ENCODE data around the gene ZDHHC19.
"Not testable (repeated sequence)": the region's sequence is repeated elsewhere in the genome, so short reads cannot be mapped to it uniquely, and the experiment has no call there.

ZDHHC19 gene, protein sequence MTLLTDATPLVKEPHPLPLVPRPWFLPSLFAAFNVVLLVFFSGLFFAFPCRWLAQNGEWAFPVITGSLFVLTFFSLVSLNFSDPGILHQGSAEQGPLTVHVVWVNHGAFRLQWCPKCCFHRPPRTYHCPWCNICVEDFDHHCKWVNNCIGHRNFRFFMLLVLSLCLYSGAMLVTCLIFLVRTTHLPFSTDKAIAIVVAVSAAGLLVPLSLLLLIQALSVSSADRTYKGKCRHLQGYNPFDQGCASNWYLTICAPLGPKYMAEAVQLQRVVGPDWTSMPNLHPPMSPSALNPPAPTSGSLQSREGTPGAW
- 0 reads per million in 3 experiments for total RNA-seq

DNA sequence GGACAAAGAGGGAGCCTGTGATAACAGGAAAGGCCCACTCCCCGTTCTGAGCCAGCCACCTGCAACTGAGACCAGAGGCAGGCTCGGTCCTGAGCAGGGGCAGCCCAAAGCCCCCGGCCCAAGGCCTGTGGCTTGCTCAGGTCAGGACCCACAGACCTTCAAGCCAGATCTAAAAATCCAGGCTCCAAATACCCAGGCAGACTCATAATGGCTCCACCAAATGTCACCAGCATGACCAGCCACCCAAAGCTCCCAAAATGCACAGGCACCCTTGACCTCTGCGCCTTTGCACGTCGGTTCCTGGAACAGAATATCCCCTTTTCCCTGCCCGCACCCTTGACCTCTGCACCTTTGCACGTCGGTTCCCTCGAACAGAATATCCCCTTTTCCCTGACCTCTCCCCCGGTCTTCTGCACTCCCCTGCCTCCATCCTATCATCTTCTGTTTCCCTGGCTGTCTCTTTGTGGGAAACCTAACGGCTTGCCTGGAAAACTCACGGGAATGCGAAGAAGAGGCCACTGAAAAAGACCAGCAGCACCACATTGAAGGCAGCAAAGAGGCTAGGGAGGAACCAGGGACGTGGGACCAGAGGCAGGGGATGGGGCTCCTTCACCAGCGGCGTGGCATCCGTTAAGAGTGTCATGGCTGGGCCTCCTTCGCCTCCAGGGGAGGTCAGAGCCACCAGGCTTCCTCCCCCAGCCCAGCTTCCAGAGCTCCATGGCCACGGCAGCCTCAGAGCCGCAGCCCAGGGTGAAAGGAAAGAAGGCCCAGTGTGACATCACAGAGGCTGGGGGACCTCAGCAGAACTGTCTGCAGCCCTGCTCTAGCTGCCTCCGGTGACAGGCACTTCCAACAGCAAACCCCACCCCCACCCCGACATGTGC, at the start of gene ZDHHC19:
Gene ZDHHC19 (minus strand): TSS at position 728 of the 884 bp plus-strand sequence. CDS start 85 bp downstream, at position 643.
- no peak for DNase-seq

DNA sequence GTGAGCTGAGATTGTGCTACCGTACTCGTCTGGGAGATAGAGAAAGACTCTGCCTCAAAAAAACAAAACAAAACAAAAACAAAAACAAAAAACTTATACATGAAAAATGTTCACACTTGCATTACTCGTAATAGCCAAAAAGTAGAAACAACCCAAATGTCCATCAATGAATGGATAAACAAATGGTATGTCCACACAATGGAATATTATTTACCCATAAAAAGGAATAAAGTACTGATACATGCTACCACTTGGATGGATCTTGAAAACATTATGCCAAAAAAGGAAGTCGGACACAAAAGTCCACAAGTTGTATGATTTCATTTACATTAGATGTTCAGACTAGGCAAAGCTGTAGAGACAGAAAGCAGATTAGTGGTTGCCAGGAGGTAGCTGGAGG, 49.6 kb upstream of the ZDHHC19 start:
- no peak for DNase-seq

DNA sequence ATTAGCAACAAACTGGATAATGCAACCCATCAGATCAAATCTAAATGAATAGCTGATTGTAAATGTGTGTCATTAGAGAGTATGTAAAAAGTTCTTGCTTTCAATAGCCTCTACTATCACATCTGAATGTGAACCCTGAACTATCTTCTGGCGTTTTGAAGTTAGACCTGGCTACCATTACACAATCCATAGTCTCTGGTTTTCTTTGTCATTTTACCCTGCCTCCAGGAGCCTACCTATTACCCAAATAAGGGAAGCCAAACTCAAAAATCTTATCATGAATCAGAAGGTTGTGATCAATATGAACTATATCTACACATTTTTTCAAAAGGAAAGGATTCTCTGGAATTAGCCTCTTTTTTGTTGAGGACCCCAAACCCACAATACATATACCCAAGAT, 44.6 kb upstream of the ZDHHC19 start:
- no peak for DNase-seq

DNA sequence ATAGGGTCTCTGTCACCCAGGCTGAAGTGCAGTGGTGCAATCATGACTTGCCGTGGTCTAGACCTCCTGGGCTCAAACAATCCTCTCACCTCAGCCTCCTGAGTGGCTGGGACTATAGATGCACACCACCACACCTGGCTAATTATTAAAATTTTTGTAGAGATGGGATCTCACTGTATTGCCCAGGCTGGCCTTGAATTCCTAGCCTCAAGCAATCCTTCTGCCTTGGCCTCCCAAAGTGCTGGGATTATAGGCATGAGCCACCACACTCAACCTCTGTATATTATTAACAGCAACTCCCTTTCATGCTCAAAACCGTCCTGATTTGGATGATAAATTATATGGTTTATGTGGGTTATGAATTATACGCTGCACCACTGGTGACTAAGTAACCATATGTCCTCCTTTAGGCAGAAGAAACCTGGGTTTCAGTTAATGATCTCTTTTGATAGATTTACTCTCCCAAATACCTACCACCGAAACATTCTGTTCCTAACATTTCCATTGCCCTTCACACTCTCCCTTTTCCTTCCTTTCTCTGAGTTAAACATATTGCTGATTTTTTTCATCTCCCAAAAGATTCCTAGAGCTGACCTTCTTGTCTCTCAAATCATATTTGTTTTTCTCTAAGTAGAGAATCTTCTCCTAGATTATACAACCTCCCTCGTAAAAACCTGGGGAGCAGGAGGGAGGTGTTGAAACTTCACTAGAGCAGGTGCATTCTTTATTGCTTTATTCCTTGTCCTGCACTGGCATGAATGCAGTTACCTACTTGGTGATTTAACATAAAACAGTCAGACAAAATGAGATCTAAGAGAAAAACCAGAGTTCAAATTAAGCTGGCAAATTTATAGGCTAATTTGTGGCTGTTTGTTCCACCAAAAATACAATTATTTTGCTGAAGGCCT, 43.4 kb upstream of the ZDHHC19 start:
- DNase-seq: no peak

DNA sequence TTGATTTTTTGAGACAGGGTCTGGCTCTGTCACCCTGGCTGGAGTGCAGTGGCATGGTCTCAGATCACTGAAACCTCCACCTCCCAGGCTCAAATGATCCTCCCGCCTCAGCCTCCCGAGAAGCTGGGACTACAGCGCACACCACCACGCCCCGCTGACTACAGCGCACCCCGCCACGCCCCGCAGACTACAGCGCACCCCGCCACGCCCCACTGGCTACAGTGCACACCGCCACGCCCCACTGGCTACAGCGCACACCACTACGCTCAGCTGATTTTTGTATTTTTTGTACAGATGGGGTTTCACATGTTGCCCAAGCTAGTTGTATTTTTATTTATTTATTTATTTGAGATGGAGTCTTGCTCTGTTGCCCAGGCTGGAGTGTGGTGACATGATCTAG, 40.7 kb upstream of the ZDHHC19 start:
- no peak for DNase-seq

DNA sequence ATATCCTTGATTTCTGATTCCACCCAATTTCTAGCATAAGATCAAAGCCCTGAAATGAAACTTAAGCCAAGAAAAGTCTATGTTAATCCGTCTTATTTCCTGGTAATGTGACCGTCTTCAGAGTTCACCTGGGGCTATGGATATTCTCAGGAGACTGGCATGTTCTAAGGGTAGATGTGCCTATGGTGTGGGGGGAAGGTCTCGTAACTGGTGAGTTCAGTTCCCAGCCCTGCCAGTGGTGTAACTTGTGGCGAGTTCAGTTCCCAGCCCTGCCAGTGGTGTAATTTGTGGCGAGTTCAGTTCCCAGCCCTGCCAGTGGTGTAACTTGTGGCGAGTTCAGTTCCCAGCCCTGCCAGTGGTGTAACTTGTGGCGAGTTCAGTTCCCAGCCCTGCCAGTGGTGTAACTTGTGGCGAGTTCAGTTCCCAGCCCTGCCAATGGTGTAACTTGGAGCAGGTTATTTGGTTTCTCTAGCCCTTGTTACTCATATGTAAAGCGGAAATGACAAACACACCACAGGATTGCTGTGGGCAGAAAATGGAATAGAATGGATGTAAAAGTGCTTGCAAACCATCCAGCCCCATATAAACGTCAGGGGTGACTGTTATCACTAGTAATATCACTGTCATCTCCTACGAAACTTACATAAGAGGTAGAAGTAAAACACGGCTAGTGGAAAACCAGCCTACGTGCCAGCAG, 35.6 kb upstream of the ZDHHC19 start:
- DNase-seq: peak; percentile 45

DNA sequence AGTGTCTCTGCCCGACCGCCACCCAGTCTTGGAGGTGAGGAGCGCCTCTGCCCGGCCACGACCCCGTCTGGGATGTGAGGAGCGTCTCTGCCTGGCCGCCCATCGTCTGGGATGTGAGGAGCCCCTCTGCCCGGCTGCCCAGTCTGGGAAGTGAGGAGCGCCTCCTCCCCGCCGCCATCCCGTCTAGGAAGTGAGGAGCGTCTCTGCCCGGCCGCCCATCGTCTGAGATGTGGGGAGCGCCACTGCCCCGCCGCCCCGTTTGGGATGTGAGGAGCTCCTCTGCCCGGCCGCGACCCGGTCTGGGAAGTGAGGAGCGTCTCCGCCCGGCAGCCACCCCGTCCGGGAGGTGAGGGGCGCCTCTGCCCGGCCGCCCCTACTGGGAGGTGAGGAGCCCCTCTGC, 33.0 kb upstream of the ZDHHC19 start:
- DNase-seq: not testable (repeated sequence)

DNA sequence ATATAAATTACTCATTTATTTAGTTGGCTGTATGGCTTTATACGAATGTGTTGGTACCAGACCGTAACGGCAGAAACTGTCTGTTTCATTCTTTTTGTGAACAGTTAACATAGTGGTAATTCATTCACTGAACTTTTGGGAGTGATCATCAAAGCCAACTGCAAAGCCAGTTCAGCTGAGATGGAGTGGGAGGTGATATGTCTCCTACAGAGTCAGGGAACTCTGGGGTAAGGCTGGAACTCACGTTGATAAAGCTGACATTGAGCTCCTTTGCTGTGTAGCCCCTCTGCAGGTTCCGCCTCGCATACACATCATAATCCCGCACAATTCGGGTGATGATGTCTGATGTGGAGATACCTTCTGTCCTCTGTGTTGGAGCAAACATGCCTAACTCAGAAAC, 30.5 kb upstream of the ZDHHC19 start:
- no peak for DNase-seq

DNA sequence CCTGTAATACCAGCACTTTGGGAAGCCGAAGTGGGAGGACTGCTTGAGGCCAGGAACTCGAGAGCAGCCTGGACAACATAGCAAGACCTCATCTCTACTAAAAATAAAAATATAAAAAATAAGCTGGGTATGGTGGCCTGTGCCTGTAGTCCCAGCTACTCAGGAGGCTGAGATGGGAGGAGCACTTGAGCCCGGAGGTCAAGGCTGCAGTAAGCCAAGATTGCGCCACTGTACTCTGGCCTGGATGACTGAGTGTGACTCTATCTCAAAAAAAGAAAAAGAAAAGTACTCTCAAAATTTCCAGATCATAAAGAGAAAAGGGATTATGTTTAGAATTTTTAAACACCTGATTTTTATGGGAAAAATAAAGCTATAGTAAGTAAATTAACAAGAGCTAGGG, 29.2 kb upstream of the ZDHHC19 start:
- DNase-seq: no peak

DNA sequence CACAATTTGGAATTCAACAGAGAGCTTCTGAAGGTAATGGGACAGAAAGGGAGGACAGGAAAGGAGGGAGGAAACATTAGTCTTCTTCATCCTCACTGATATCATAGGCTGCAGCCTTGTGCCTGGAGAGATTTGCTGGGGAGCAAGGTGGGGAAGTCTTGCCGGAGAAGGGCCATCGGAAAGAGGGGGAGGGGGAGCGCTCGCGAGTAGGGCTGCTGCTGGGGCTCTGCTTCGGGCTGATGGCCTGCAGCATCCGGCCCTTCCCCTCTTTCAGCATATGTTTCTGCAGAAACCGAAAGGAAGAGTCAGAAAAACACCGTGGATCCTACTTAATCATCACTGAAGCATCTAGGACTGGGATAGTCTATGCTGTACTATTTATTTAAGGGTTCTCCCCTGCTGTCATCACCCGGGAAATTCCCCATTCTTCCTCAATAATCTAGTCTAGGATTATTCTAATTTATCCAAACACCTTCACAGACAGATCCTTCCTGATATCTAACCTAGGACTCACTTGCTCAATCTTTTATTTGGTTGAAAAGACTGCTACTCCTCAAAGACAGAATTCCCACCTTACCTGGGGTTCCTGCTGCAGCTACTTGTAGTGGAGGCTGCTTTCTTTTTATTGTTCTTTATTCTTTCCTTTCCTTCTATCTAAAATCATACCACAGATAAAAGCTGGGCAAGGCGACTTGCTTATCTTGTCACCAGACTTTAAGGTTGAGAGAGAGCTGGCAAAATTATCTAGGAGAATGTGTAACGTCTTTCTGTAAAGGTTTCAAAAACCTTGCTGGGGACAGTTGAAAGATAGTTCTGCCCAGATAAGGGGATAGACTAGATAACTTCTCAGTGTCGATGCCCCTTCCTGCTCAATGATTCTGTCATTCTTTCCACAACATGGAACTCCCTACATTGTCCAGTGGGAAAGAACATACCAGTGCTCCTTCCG, 27.7 kb upstream of the ZDHHC19 start:
- DNase-seq: no peak

DNA sequence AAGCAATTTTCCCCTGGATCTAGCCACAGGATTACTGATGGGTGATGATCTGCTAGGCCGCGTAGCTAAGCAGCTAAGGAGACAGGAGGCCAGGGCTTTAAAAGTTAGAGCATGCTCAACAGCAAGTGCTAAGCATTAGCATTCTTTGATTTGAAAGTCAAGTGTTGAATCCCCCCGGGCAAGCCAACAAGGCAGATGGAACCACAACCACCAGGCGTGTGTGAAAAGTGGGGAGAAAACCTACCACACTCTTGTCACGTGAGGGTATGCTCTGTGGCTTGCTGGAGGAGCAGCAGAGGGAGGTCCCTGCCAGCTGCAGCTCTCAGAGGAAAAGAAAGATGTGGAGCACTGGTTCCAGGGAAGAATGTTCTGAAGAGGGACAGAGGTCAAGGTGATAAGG, 26.0 kb upstream of the ZDHHC19 start:
- DNase-seq: no peak

DNA sequence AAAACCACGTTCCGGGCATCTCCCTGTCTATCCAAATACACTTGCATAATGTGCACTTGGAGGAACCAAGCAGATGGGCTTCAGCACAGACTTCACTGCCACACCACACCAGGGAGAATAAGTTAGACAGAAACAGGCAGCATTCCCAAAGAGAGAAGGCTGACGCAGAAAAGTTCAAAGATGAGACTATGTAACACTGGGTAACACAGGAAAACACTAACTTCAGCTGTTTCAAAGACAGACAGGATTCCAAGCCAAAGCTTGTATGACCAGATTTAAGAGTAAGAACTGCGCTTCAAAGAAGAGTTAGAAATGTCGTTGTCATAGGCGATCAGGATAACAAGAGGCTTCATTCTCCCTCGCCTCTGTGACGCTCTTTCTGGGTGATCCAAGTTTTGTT, 25.0 kb upstream of the ZDHHC19 start:
- DNase-seq: no peak

DNA sequence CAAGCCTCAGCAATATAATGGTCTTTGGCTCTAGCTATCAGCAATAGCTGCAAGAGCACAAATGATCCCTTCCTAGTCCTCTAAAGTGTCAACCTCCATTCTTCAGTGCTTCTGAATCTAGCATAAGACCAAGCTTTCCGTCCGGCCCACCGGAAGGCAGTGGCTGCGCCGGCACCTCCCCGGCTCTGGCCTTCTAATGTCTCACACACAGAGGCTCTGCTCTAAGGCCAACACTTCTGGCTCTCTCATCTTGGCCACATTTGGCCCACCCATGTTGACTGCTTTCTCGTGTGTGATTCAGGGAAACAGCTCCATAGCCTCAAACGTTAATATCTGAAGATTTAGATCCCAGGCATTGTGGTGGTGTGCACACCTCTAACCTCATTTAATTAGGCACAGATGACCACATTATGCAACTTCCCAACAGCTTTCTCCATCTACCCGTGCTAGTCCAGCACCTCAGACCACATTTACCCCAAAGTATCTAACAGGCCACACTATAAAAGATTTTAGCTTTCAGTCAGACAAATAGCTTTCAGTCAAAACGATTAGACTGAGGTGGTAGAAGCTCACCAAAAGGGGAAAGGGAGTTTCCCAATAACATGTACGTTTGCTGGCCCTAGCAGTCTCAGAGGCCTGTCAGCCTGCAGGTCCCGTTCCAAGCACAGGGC, 24.4 kb upstream of the ZDHHC19 start:
- DNase-seq: no peak

DNA sequence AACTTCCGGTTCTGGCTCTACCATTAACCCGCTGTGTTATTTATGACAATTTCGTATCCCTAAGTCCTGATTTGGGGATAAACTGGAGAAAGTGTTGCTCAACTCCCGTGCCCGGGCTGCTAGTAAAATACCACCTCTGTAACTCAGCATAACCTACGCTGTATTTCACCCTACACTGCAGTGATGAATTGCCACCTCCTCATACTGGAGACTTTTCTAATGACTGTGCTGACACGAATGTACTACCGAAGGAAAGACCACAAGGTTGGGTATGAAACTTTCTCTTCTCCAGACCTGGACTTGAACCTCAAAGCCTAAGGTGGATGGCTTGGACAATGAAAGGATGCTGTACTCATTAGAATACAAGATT, 21.7 kb upstream of the ZDHHC19 start:
- DNase-seq: no peak

DNA sequence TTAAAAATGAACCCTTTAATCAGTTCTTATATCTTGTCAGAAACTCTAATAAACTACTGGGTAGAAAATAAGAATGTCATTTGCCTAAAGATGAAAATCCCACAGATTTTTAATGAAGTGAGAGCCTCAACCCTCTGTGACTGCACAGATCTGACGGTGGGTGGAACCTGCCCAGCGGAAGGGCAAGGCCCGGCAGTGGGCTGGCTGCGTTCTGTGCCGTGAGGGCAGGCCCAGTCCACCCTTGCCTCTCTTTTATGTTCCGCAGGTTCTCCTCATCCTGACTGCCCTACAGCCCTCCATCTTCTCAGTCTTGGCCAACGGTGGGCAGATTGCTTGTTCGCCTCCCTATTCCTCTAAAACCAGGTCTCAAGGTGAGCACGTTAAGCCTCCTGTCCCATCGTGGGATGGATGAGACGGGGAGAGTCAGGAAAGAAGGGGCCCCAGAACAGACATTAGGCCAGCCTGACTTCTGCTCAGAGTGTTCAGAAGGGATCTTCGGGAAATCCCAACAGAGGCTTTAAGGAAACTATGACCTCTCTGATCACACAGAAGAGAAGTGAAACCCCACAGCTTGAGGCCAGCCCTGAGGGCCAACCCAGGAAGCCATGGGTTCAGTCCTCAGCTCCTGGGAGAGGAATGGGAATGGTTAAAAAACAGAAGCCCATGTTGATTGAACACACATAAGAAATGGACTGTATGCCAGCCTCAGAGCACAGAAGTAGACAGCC, 21.1 kb upstream of the ZDHHC19 start:
- no peak for DNase-seq

DNA sequence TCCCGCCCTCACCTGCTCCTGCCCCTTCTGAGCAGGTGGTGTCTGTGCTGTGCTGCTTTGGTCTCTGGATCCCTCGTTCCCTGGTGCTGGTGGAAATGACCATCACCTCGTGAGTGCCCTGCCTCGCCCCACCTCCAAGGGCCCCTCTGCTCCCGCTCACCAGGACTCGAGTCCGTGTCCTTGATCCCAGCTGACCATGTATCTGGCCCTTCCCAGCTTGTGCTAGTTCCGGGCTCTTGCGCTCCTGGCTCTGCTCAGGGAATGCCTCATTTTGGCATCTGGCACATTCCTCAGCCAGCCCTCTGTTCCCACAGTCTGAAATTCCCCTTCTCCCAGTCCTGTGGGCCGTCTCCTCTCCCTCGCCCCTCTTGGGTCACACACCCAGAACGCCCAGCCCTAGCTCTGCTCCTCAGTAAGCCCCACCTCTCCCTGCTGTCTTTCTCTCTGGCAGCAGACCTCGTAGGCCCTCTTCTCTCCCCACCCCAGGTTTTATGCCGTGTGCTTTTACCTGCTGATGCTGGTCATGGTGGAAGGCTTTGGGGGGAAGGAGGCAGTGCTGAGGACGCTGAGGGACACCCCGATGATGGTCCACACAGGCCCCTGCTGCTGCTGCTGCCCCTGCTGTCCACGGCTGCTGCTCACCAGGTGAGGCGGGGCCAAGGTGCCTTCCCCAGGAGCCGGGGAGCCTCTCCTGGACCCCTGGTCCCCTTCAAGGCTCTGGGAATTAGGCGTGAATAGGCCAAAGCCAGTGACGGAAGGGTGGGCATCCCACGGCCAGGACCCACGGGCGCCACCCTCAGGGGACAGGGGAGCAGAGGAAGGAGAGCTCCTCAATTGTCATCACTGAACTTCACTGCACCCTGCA, 16.7 kb upstream of the ZDHHC19 start:
- no peak for DNase-seq

DNA sequence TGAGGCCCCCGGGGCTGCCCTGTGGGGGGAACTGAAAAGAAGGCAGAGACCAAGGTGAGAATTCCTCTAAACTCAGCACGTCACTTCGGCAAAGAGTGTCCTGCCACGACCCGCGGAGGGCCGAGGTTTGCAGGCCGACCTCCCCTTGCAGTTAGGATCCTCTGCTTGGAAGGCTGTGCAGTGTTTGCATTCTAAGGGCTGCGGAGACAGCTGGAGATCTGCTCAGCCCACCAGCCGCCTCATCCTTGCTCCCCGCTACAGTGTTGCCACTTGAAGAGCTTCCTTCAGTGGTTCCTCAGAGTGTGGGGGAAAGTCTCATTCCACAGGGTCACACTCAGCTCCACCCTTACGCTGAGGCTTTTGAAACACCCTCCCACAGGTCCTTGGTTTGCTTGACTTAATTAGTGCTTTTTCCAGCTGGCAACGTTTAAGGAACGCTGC, 15.9 kb upstream of the ZDHHC19 start:
- no peak for DNase-seq

DNA sequence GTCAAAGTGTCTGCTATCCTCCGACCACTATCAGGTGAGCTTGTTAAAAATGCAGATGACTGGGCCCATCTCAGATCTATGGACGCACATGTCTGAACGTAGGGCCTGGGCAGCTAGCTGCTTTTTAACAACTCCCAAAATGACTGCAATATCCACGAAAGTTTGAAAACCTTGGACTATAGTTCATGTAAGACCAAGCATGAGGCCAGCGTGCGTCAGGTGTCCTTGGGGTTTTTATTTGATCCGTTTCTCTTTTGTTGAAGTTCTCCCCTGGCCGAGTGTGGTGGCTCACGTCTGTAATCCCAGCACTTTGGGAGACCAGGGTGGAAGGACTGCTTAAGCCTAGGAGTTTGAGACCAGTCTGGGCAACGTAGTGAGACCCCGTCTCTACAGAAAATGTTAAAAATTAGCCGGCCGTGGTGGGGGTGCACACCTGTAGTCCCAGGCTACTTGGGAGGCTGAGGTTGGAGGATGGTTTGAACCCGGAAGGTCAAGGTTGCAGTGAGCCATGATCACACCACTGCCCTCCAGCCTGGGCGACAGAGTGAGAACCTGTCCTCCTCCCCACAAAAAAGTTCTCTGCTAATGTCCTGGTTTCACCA, 14.7 kb upstream of the ZDHHC19 start:
- no peak for DNase-seq
